Peyer's patch (tissue), 4 donors: Measurements from ENCODE around the gene ANKRD16. TPM values are rescaled to one million over a fixed set of nuclear protein-coding genes. Genes with fewer than 3 reads are reported as not detected.

Source experiments
- DNase-seq, 3 donors: peaks; one replicate each; pipeline ENCODE4 v3.0.0-alpha.2; 2017 to 2019
- H3K27ac ChIP-seq, 4 donors: fragments of 200-600 bp; sonication (generic); one replicate each; pipeline ENCODE4 v1.5.1; 2016 to 2019
- H3K27me3 ChIP-seq, 2 donors: fragments of 200-600 bp; sonication (generic); one replicate each; pipeline ENCODE4 v1.5.1; 2019
- H3K36me3 ChIP-seq, 3 donors: fragments of 200-600 bp; sonication (generic); one replicate each; pipeline ENCODE4 v1.5.1; 2016 to 2019
- H3K4me1 ChIP-seq, 4 donors: fragments of 200-600 bp; sonication (generic); one replicate each; pipeline ENCODE4 v1.5.1; 2016 to 2019
- H3K4me3 ChIP-seq, 4 donors: fragments of 200-600 bp; sonication (generic); 1 replicate in 3 of 4; 2 replicates in 1 of 4; pipeline ENCODE4 v1.5.1; 2016 to 2019; ENCODE audit warnings: mild to moderate bottlenecking in 1 of 4
- H3K9me3 ChIP-seq, 4 donors: fragments of 200-600 bp; sonication (generic); one replicate each; pipeline ENCODE4 v1.5.1; 2016 to 2019; ENCODE audit warnings: mild to moderate bottlenecking in 1 of 4
- POLR2A ChIP-seq, 2 donors: fragments of 450-650 bp; IDR thresholded peaks; one replicate each; pipeline ENCODE4 v1.5.1; 2017; ENCODE audit warnings: antibody characterized with exemption in 2 of 2, mild to moderate bottlenecking in 2 of 2, moderate library complexity in 2 of 2
- total RNA-seq, 4 donors: library from RNA; depleted of rRNA; stranded (reverse); fragments of >200 nt; gene quantifications; one replicate each; pipeline ENCODE4 v1.1.0, GENCODE V29; 2016
- TF ChIP-seq, protein P1 (sequence below), 6 experiments: fragments of 450-650 bp in 4 of 6; fragments of 200-600 bp in 2 of 6; sonication (generic) in 1 of 6; IDR thresholded peaks; one replicate each; pipeline ENCODE4 v1.5.1; 2017 to 2019; ENCODE audit warnings: antibody characterized with exemption in 6 of 6, mild to moderate bottlenecking in 3 of 6, moderate library complexity in 1 of 6

The ANKRD16 gene
- 10 to 100 TPM in 3 of 4 donors, 1 to 10 TPM in 1; 5.3 to 15.3 (median 11.9) TPM for total RNA-seq

DNA sequence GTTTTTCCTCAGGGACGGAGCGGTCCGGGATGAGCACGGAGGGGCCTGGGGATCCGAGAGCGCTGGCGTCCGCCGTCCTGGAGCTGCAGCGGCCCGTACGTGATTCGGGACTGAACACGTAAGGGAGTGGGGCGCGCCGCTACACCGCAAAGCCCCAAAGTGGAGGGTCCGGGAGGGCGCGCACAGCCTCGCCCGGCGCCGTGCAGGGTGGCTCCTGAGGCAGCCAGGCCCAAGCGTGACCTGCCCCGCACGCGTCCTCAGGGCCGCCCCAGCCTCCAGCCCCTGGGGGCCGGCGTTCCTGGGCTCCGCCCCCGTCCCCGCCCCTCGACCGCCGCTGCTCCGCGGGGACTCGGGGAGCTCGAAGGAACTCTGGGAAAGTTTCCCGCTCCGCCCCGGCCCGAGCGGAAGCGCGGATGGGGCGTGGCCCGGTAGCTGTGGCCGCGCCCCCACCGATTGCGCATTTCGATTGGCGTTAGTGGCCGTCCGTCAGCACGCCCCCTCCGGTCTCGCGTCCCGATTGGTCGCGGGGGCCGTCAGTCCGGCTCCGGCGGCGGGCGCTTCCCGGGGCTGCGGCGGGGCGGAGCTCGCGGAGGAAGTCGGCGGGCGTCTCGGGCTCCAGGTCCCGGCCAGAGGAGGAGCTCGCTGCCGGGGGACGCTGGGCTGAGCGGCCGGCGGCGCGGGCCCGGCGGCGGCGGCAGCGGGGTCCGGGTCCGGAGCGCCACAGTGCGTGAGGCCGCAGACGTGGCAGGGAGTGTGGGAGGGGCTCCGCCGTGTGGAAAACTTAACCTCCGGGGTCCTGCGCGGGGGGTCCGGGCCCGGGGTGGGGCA is at the start of gene ANKRD16, which contains the start of gene FBH1:
ANKRD16 (minus strand) TSS at position 270 of the 828 bp plus-strand sequence. CDS start 539 bp downstream, outside the sequence.
FBH1 (plus strand) TSS at position 620 of the 828 bp plus-strand sequence; CDS start at position 723, 103 bp downstream.
- Histone ChIP-seq H3K36me3 (peaks cover 0 to 12% (median 0%) of the 10 kb centered on the region in 3 donors), H3K9me3 (no peaks in the 10 kb centered on the region), H3K27me3 (no peaks in the 10 kb centered on the region), H3K27ac (peak within 1 kb of the TSS; percentile 77 to 96 (median 88)), H3K4me1 (peaks cover 0 to 37% (median 9%) of the 10 kb centered on the region in 4 donors), H3K4me3 (peak within 1 kb of the TSS; percentile 81 to 100 (median 96))
- TF ChIP-seq, protein P1, sequence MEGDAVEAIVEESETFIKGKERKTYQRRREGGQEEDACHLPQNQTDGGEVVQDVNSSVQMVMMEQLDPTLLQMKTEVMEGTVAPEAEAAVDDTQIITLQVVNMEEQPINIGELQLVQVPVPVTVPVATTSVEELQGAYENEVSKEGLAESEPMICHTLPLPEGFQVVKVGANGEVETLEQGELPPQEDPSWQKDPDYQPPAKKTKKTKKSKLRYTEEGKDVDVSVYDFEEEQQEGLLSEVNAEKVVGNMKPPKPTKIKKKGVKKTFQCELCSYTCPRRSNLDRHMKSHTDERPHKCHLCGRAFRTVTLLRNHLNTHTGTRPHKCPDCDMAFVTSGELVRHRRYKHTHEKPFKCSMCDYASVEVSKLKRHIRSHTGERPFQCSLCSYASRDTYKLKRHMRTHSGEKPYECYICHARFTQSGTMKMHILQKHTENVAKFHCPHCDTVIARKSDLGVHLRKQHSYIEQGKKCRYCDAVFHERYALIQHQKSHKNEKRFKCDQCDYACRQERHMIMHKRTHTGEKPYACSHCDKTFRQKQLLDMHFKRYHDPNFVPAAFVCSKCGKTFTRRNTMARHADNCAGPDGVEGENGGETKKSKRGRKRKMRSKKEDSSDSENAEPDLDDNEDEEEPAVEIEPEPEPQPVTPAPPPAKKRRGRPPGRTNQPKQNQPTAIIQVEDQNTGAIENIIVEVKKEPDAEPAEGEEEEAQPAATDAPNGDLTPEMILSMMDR (IDR thresholded peaks at IDR 0.05): peak in 1 of 6 experiments; percentile 3
- peak; percentile 79 to 82 for TF ChIP-seq POLR2A (IDR thresholded peaks at IDR 0.05)
- peak; percentile 96 to 100 (median 99) for DNase-seq

DNA sequence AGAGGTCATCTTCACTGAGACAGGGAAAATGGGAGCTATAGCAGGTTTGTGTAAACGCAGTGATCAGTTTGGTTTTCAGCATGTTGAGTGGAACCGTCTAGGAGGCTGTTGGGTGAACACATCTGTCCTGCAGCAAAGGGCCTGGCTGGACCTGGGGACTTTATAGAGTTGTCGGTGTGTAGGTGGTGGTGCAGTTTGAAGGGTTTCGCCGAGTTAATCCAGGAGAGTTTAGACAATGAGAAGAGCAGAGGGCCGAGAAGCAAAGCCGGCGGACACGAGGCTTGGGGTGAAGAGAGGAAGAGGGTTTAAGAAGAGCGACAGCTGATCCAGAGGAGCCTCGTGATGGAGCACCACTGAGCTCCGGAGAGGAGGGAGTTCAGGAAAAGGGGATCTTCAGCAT is 48.6 kb upstream of the ANKRD16 start:
- Histone ChIP-seq H3K4me1 (peaks cover 0 to 2% (median 0%) of the 10 kb centered on the region in 4 donors), H3K27me3 (no peaks in the 10 kb centered on the region), H3K4me3 (no peak overlapping the region), H3K36me3 (peaks cover 0 to 30% (median 0%) of the 10 kb centered on the region in 3 donors), H3K27ac (no peak overlapping the region), H3K9me3 (no peaks in the 10 kb centered on the region)
- DNase-seq: no peak
- TF ChIP-seq POLR2A (IDR thresholded peaks at IDR 0.05): no peak
- TF ChIP-seq, protein P1 (IDR thresholded peaks at IDR 0.05): no peak

DNA sequence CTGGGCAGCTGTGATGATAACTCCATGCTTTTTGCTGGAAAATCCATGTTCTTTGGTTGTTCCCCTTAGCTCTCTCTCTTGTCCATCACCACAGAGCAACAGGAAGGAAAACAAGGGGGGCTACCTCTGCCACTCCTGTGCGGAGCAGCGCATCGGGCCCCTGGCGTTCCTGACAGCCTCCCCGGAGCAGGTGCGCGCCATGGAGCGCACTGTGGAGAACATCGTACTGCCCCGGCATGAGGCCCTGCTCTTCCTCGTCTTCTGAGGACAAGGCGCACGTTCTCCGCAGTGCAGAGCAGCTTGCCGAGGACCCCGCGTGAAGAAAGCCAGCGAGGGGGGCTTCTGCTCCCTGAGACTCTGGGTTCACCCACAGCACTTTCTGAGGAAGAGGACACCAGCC is 47.3 kb upstream of the ANKRD16 start:
- Histone ChIP-seq H3K9me3 (no peaks in the 10 kb centered on the region), H3K36me3 (peaks cover 0 to 38% (median 0%) of the 10 kb centered on the region in 3 donors)
- no peak for TF ChIP-seq POLR2A (IDR thresholded peaks at IDR 0.05)
- TF ChIP-seq, protein P1 (IDR thresholded peaks at IDR 0.05): no peak

DNA sequence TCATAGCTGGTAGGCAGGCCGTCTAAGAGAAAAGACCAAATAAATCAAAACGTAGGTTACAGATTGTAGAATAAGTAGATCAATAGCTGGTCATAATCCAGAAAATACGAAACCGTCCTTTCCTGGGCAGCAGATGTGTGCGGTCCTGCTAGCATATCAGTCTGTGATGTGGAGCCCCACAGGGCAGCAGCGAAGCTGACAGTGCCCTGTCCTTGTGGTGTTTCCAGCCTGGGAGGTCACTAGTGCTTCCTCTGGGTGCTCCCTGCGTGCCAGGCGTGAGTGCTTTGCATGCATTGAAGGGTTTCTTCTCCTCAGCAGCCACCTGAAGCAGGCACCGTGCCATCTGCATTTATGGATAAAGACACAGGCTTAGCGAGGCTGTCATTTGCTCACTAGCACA is 45.9 kb upstream of the ANKRD16 start:
- Histone ChIP-seq H3K4me3 (no peak overlapping the region), H3K4me1 (no peaks in the 10 kb centered on the region), H3K27ac (no peak overlapping the region), H3K36me3 (peaks cover 0 to 51% (median 0%) of the 10 kb centered on the region in 3 donors), H3K27me3 (no peaks in the 10 kb centered on the region), H3K9me3 (no peaks in the 10 kb centered on the region)
- DNase-seq: no peak
- TF ChIP-seq POLR2A (IDR thresholded peaks at IDR 0.05): no peak
- TF ChIP-seq, protein P1 (IDR thresholded peaks at IDR 0.05): no peak

More for the DNA sequence above, 47.3 kb upstream of the ANKRD16 start:
- H3K27me3 ChIP-seq: no peaks in the 10 kb centered on the region
- no peak overlapping the region for H3K4me3 ChIP-seq
- H3K27ac ChIP-seq: no peak overlapping the region
- no peaks in the 10 kb centered on the region for H3K4me1 ChIP-seq
- DNase-seq: no peak

DNA sequence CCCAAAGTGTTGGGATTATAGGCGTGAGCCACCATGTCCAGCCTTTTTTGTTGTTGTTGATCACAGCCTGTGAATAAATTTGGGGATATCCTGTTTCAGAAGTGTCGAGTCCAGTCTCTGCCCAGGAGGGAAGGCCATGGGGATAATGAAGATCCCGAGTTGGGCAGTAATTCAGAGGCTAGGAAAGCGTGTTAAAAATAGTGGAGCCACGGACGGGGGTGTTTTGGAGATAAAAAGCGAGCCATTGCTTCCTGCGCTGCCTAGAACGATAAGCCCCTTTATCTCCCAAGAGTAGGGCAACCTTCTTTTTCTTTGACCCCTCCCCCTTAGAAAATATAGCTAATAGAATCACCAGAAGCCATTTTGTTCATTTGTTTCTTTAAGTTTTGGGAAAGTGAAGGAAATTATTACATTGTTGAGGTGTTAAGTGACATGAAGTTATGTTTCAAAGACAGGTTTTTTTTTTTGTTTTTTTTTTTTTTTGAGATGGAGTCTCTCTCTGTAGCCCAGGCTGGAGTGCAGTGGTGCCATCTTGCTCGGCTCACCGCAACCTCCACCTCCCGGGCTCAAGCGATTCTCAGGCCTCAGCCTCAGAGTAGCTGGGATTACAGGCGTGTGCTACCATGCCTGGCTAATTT is 44.3 kb upstream of the ANKRD16 start:
- H3K9me3 ChIP-seq: no peaks in the 10 kb centered on the region
- no peaks in the 10 kb centered on the region for H3K27me3 ChIP-seq
- DNase-seq: no peak
- H3K36me3 ChIP-seq: peaks cover 0 to 67% (median 0%) of the 10 kb centered on the region in 3 donors
- H3K4me1 ChIP-seq: no peaks in the 10 kb centered on the region
- no peak overlapping the region for H3K4me3 ChIP-seq
- H3K27ac ChIP-seq: no peak overlapping the region
- TF ChIP-seq, protein P1 (IDR thresholded peaks at IDR 0.05): no peak
- no peak for TF ChIP-seq POLR2A (IDR thresholded peaks at IDR 0.05)
